ENCODE measurements around the gene MYO18B.

The MYO18B gene

GRCh38 chr22:25780673-25781072 is 38.7 kb downstream of the MYO18B start:
- DNase-seq, result no peak

- no peak for DNase-seq
These were observed 39.8 kb downstream of the MYO18B start for GRCh38 chr22:25781801-25782200.

GRCh38 chr22:25782831-25783230 is 40.8 kb downstream of the MYO18B start:
- DNase-seq, result no peak

DNA sequence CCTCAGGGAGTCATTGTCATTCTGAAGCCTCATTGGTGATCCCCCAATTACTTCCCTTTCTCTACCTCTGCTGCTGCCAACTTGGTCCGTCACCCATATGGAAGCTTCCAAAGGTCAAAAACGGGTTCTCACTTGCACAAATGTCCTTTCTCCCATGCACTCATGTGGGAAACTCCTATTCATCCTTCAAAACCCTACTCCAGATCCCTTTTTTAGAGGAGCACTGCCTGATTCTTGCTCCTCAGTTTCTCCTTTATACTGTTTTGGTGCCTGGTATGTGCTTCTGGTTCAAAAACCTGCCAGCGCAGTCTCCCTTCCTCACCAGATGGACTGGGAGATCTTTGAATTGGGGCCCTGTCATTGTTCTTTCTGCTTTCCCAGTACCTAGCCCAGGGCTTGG is 41.9 kb downstream of the MYO18B start:
- DNase-seq, result no peak

- DNase-seq, result no peak
These were observed 44.2 kb downstream of the MYO18B start for GRCh38 chr22:25786165-25786564.

DNA sequence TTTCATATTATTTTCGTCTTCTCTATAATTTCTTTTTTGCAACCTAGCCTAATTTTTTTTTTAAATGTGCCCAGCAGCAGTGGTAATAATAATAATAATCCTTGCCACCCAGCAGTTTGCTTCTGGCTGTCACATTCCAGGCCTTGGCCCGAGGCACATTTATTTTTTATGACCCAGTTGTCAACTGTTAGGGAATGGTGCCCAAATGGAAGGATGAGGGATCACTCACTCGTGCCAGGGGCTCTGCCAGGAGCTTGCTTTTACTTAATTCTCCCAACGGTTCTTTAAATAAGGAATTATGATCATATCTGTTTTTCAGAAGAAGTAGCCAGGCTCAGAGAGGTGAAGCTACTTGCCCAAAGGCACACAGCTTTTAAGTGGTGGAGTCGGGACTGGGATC is 49.6 kb downstream of the MYO18B start:
- DNase-seq, result no peak

DNA sequence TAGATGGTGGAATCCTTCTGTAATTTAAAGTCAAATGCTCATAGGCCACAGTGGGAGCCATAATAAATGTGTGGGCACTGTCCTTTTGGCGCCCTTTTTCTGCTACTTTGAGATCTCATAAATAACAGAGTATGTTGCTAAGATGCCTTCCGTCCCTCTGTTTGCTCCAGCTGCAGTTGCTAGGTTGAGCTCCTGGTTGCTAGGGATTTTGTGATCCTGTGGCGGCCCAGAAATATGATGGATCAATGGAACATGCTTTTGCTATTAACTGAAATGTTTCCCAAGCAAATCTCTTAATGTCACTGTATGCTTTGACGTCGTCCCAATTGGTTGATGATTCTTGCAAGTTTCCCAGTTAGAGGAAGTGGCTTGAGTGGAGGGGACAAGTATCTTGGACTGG is 53.5 kb downstream of the MYO18B start:
- no peak for DNase-seq

DNA sequence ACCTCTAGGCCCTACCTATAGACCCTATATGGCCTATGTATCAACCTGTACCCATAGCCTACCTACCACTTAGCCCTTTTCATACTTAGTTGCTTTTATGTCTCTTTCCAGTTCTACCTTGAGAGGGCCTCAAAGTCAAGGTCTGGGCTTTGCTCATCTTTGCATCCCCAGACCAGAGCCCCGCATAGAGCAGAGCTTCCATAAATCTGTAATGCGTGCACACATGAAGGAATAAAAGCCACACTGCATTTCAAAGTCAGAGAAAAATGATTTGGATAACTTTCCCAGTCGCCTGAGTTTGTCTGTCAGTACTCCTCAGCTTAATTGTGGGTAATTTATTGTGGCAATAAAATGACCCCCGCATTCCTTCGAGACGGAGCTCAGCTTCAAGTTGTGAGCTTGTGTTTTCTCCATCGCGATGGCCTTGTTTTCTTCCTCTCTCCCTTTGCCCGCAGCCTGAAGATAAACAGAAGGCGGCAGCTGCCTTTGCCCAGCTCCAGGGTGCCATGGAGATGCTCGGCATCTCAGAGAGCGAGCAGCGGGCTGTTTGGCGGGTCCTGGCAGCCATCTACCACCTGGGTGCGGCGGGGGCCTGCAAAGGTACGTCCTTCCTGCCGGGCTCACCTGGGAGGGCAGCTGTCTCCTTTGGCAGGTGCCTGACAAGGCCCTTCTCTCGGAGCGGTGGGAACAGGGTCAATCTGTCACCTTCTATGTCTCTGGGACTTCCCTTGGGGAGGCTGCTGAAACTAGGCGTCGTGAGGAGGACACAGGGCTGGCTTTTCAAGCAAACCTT is 55.7 kb downstream of the MYO18B start:
- no peak for DNase-seq

DNA sequence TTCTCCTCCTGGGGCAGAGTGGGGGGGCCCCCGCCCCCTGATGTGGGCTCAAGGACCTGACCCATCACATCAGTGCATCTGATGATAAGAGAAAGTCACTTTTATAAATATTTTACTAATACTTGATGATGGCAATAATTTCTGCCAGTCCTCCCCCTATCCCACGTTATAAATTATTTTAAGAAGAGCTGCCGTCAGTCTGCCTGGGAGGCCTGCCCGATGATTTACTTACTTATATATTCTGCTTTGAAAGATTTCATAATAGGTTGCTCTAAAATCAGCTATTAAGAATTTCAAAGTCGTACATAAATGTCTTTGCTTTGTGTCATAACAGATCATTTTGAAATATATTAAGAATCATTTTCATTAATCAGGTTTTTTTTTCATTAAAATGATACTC is 58.8 kb downstream of the MYO18B start:
- no peak for DNase-seq

GRCh38 chr22:25802018-25802417 is 60.0 kb downstream of the MYO18B start:
- no peak for DNase-seq

- no peak for DNase-seq
These were observed 62.7 kb downstream of the MYO18B start for GRCh38 chr22:25804676-25805075.

DNA sequence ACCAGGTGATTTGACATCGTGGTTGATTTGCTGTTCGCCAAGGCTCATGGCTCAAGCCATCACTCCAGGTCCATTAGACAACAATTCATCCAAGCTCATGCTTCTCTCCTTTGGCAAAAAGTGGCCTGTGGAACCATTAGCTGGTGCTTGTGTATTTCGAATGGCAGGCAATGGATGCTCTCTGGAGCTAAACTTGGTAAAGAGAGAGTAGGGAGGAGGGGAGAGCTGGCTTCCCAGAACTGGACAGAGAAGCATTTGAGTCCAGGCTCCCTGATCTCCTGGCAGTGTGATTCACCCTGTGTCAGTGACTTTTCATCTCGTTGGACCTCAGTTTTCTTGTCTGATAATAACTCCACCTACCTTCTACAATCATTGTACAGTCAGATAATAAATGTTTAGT is 64.6 kb downstream of the MYO18B start:
- DNase-seq, result no peak

GRCh38 chr22:25814685-25815084 is 72.7 kb downstream of the MYO18B start:
- DNase-seq, result no peak

DNA sequence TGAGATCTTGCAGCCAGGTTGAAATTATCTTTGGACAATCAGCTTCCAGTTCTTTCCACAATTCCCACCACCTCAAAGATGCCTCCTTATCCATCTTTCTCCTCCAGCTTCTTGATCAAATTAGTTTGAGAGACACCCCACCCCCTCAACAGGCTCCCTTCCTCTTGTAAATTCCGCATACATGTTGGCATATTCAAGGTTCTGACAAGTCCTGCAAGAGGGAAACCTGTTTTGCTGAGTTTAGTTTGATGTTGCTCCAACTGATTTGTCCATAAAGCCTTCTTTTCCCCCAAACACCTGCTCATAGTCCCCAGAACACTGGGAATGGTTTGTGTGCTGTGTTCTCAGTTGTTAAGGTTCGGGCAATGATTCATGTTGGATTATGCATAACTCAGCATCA is 73.6 kb downstream of the MYO18B start:
- DNase-seq, result no peak

DNA sequence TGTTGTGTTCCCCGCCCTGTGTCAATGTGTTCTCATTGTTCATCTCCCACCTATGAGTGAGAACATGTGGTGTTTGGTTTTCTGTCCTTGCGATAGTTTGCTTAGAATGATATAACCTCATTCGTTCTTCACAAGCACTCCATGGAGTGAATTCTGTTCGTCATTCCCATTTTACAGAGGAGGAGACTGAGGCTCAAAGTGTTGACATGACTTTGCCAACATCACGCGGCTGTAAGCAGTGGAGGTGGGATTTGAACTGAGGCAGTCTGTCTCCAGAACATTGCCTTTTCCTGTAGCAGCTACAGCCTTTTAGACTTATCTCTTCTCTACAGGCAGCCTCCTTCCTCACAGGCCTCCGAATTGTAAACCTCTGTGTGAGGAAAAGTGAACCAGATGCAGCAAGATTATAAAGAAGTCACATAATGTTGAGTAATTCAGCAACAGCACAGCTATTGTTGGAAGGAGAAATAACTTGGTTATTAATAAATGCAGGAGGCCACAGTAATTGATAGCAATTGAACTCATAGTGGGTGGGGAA is 74.6 kb downstream of the MYO18B start:
- no peak for DNase-seq

DNA sequence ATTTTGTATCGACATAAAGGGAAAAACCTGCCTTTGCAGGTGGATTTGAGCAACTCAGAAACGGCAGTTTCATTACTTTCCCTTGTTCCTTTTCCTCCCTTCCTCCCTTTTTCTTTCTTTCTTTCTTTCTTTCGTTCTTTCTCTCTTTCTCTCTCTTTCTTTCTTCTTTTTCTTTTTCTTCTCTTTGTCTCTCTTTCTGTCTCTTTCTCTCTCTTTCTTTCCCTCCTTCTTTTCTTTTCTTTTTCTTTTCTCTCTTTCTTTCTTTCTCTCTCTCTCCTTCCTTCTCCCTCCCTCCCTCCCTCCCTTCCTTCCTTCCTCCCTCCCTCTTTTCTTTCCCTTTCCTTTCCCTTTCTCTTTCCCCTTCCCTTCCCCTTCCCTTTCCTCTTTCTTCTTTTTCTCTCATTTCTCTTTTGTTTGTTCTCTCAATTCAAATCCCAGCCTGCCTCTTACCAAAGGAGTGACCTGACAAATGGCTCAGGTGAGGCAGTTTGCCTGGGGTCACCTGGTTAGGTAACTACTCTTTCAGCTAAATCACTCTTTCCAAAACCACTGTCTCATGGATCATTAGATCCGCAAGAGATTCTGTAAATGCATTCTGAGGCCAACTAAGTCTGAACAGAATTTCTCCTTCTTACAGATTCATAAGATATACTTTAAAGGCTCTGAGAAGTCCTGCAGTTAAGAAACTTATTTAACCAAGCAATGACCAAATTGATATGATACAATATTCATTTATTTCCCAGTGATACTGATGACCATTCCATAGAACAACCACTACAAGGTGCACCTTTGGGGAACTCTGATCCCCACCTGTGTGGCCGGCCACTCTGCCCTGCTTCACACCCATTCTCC is 75.3 kb downstream of the MYO18B start:
- no peak for DNase-seq

DNA sequence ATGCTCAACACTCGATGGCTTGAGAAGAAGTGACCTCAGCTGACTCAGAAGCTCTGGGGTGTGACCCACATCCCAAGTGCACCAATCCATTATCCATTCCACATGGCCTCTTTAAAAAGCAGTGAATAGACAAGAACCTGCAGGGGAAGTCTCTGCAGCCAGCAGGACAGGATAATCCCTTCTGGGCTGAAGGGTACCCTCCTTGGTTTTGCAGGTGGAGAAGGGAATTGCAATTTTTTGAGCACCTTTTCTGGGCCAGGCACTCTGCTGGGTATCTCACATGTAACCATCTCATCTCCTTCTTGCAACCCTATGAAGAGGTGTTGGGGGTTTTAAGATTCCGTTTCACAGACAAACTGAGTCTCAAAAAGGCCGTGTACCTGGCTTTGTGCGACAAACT is 76.6 kb downstream of the MYO18B start:
- DNase-seq, result no peak

DNA sequence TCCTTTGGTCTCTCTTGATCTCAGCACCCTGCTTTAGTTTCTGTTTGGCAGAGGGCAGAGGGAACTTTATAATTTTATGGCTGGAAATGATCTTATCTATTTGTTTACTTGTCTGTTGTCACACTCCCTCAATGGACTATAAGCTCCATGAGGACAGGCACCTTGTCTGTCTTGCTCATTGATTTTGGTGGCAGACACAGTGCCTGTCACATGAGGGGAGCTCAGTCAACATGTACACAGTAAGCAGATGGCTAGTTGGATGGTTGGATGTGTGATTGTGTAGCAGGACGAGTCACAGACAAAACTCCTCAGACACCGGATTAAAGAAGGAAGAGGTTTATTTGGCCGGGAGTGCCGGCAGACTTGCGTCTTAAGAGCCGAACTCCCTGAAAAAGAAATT is 80.4 kb downstream of the MYO18B start:
- no peak for DNase-seq

DNA sequence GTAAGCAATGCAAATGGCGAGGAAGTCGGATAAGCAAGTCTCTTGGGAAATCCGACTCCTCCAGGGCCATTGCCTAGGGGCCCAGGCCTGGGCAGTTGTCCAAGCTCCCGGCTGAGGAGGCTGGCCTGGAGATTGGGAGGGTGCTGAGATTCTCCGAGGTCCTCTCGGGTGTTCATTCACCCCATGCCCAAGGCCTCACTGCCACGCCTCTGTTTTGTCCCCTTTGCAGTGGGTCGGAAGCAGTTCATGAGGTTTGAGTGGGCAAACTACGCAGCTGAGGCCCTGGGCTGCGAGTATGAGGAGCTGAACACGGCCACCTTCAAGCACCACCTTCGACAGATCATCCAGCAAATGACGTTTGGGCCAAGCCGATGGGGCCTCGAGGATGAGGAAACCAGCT is 81.3 kb downstream of the MYO18B start:
- no peak for DNase-seq

DNA sequence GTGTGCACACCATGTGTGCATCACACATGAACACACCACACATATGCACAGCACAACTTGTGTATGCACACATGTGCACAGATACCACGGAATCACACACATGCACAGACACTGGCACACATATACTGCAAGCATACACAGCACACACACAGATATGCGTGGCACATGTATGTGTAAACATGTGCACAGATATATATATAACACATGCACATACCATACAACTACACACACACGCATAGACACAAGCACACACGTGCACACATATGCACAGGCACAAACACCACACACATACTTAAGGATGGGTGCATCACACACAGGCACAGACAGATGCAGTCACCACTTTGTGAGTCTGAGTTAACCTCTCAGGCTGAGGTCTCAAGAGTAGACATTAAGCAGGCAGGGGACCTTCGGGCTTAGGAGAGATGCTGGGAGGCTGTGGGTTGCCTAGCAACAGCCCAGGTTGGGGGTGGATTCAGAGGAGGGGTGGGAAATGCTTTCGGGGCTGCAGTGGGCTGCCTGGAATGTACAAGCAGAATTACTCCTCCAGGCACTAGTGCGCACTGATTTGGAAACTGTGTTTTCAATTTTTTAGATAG is 82.9 kb downstream of the MYO18B start:
- no peak for DNase-seq

GRCh38 chr22:25827415-25827814 is 85.4 kb downstream of the MYO18B start:
- DNase-seq, result no peak

GRCh38 chr22:25828422-25828821 is 86.4 kb downstream of the MYO18B start:
- DNase-seq, result no peak

DNA sequence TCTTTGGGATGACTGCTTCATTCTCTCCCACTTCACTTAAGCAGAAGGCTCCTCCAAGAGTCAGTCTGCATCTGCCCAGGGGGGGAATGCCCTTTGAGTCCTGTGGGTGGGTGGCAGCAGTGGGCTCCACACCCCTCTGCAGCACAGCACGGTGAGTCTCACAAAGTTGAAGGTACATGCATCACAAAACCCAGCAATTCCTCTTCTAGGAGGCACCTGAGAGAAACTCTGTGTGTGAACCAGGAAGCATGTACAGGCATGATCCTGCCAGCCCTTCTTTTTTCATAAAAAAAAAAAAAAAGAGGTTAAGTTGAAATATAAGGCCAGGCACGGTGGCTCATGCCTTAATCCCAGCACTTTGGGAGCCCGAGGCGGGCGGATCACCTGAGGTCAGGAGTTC is 87.2 kb downstream of the MYO18B start:
- no peak for DNase-seq
